Nephron (organoid): ENCODE data around the gene ELMO1.

Source experiments
- H3K27ac Mint-ChIP-seq, 3 experiments: 2 replicates each; pipeline ENCODE4 v1.8.0; 2020; ENCODE audit warnings: mixed read lengths in 3 of 3, mild to moderate bottlenecking in 2 of 3, moderate library complexity in 1 of 3
- H3K27me3 Mint-ChIP-seq: 2 replicates; pipeline ENCODE4 v1.8.0; 2021; ENCODE audit warnings: low read depth, mild to moderate bottlenecking, moderate library complexity, mixed read lengths
- H3K36me3 Mint-ChIP-seq: 2 replicates; pipeline ENCODE4 v1.8.0; 2020; ENCODE audit warnings: low read depth, mixed read lengths
- H3K4me1 Mint-ChIP-seq: 2 replicates; pipeline ENCODE4 v1.8.0; 2020; ENCODE audit warnings: mixed read lengths
- H3K4me3 Mint-ChIP-seq, 3 experiments: 2 replicates each; pipeline ENCODE4 v1.8.0; 2020; ENCODE audit warnings: mild to moderate bottlenecking in 3 of 3, mixed read lengths in 3 of 3, moderate library complexity in 2 of 3
- H3K9me3 Mint-ChIP-seq: 2 replicates; pipeline ENCODE4 v1.8.0; 2020; ENCODE audit warnings: mixed read lengths
- CTCF ChIP-seq, 3 experiments: fragments of 200-600 bp; sonication (generic); IDR thresholded peaks; one replicate each; pipeline ENCODE4 v1.5.0; 2021; ENCODE audit warnings: antibody characterized with exemption in 3 of 3; ENCODE audit not compliant: unreplicated experiment in 3 of 3

The ELMO1 gene

GRCh38 chr7:36985866-36986400 lies 462.7 kb downstream of the ELMO1 start:
- peak overlapping the region in 2 of 3 experiments; percentile 7 to 21 for H3K27ac Mint-ChIP-seq
- TF ChIP-seq CTCF (IDR thresholded peaks at IDR 0.05; ENCODE audit: unreplicated experiment in 3 of 3), result no peak
- peaks cover 44% of the 10 kb centered on the region for H3K4me1 Mint-ChIP-seq
- H3K36me3 Mint-ChIP-seq, result no peaks in the 10 kb centered on the region
- no peak overlapping the region for H3K4me3 Mint-ChIP-seq
- H3K27me3 Mint-ChIP-seq, result peaks cover 23% of the 10 kb centered on the region
- no peaks in the 10 kb centered on the region for H3K9me3 Mint-ChIP-seq

GRCh38 chr7:36985316-36985715 lies 463.3 kb downstream of the ELMO1 start:
- Mint-ChIP-seq H3K4me1 (peaks cover 45% of the 10 kb centered on the region), H3K9me3 (no peaks in the 10 kb centered on the region), H3K4me3 (peak overlapping the region in 1 of 3 experiments; percentile 15), H3K36me3 (no peaks in the 10 kb centered on the region), H3K27me3 (peaks cover 23% of the 10 kb centered on the region), H3K27ac (peak overlapping the region in 2 of 3 experiments; percentile 7 to 21)
- no peak for TF ChIP-seq CTCF (IDR thresholded peaks at IDR 0.05; ENCODE audit: unreplicated experiment in 3 of 3)

- TF ChIP-seq CTCF (IDR thresholded peaks at IDR 0.05; ENCODE audit: unreplicated experiment in 3 of 3), result no peak
- Mint-ChIP-seq H3K27ac (peak overlapping the region in 2 of 3 experiments; percentile 7 to 12), H3K9me3 (no peaks in the 10 kb centered on the region), H3K36me3 (no peaks in the 10 kb centered on the region), H3K27me3 (peaks cover 23% of the 10 kb centered on the region), H3K4me3 (peak overlapping the region in 1 of 3 experiments; percentile 15), H3K4me1 (peaks cover 50% of the 10 kb centered on the region)
These were observed 463.9 kb downstream of the ELMO1 start for GRCh38 chr7:36984710-36985312.

- H3K4me1 Mint-ChIP-seq, result peaks cover 57% of the 10 kb centered on the region
- peaks cover 23% of the 10 kb centered on the region for H3K27me3 Mint-ChIP-seq
- no peak overlapping the region for H3K4me3 Mint-ChIP-seq
- no peak for TF ChIP-seq CTCF (IDR thresholded peaks at IDR 0.05; ENCODE audit: unreplicated experiment in 3 of 3)
- H3K36me3 Mint-ChIP-seq, result no peaks in the 10 kb centered on the region
- no peak overlapping the region for H3K27ac Mint-ChIP-seq
- H3K9me3 Mint-ChIP-seq, result no peaks in the 10 kb centered on the region
These were observed 464.6 kb downstream of the ELMO1 start for GRCh38 chr7:36984041-36984521.

GRCh38 chr7:36982766-36983165 lies 465.9 kb downstream of the ELMO1 start:
- no peak overlapping the region for H3K27ac Mint-ChIP-seq
- no peak for TF ChIP-seq CTCF (IDR thresholded peaks at IDR 0.05; ENCODE audit: unreplicated experiment in 3 of 3)
- no peak overlapping the region for H3K4me3 Mint-ChIP-seq
- H3K9me3 Mint-ChIP-seq, result no peaks in the 10 kb centered on the region
- peaks cover 18% of the 10 kb centered on the region for H3K27me3 Mint-ChIP-seq
- no peaks in the 10 kb centered on the region for H3K36me3 Mint-ChIP-seq
- H3K4me1 Mint-ChIP-seq, result peaks cover 68% of the 10 kb centered on the region

- H3K4me1 Mint-ChIP-seq, result peaks cover 52% of the 10 kb centered on the region
- peak overlapping the region in 2 of 3 experiments; percentile 56 to 71 for H3K27ac Mint-ChIP-seq
- no peaks in the 10 kb centered on the region for H3K36me3 Mint-ChIP-seq
- H3K4me3 Mint-ChIP-seq, result no peak overlapping the region
- no peak for TF ChIP-seq CTCF (IDR thresholded peaks at IDR 0.05; ENCODE audit: unreplicated experiment in 3 of 3)
- H3K27me3 Mint-ChIP-seq, result peaks cover 13% of the 10 kb centered on the region
- H3K9me3 Mint-ChIP-seq, result peaks cover under 1% of the 10 kb centered on the region
These were observed 468.8 kb downstream of the ELMO1 start for GRCh38 chr7:36979810-36980248.
